Stomach (tissue), 9 donors: ENCODE measurements around the gene NAV2. TPM values are rescaled to one million over a fixed set of nuclear protein-coding genes. Genes with fewer than 3 reads are reported as not detected.

ENCODE experiments used
- DNase-seq, 2 donors: peaks; one replicate each; pipeline versions ENCODE4 v3.0.0 to v3.0.0-alpha.2; 2013 to 2019
- H3K27ac ChIP-seq, 5 donors: fragments of 200-600 bp in 4 of 5; sonication (generic) in 4 of 5; one replicate each; pipeline ENCODE4 v1.5.1; 2013 to 2019; ENCODE audit warnings: mild to moderate bottlenecking in 1 of 5, moderate library complexity in 1 of 5
- H3K27me3 ChIP-seq, 3 donors: fragments of 200-600 bp; sonication (generic); one replicate each; pipeline ENCODE4 v1.5.1; 2017 to 2019; ENCODE audit warnings: mixed run types in 1 of 3
- H3K36me3 ChIP-seq, 4 donors: fragments of 200-600 bp; sonication (generic); 1 replicate in 3 of 4; 2 replicates in 1 of 4; pipeline ENCODE4 v1.5.1; 2016 to 2019
- H3K4me1 ChIP-seq, 4 donors: fragments of 200-600 bp; sonication (generic); one replicate each; pipeline ENCODE4 v1.5.1; 2016 to 2019
- H3K4me3 ChIP-seq, 4 donors: fragments of 200-600 bp; sonication (generic) in 3 of 4; one replicate each; pipeline ENCODE4 v1.5.1; 2016 to 2019; ENCODE audit warnings: mild to moderate bottlenecking in 1 of 4
- H3K9me3 ChIP-seq, 4 donors: fragments of 200-600 bp; sonication (generic); one replicate each; pipeline ENCODE4 v1.5.1; 2016 to 2019
- EP300 ChIP-seq: sonication (generic); formaldehyde crosslinking; IDR thresholded peaks from one replicate; pipeline ENCODE4 v1.6.1; 2017; ENCODE audit warnings: antibody characterized with exemption
- POLR2A ChIP-seq, 4 donors: fragments of 450-650 bp; IDR thresholded peaks; one replicate each; pipeline ENCODE4 v1.6.1; 2016; ENCODE audit warnings: antibody characterized with exemption in 4 of 4, control low read depth in 2 of 4, mild to moderate bottlenecking in 1 of 4, moderate library complexity in 1 of 4
- POLR2AphosphoS5 ChIP-seq, 3 donors: sonication (generic); formaldehyde crosslinking; IDR thresholded peaks; one replicate each; pipeline ENCODE4 v1.6.1; 2016; ENCODE audit warnings: antibody characterized with exemption in 3 of 3
- WGBS, 5 donors: extraction: QIAGEN DNeasy Blood & Tissue Kit in 3 of 5; methylation state at CpG; one replicate each; pipeline versions ENCODE4 v1.1.5 to v1.1.7; 2013 to 2018; 5-methylcytosine and 5-hydroxymethylcytosine counted together
- intact Hi-C: fragments of 100-400 bp; cut with DNase I; formaldehyde crosslinking; loops from one replicate; pipeline ENCODE4 v1.15.1; 2023; ENCODE audit warnings: low total_unique reads
- polyA plus RNA-seq, 3 donors: library from polyadenylated mRNA; stranded (reverse); fragments of 200-250 nt; gene quantifications; one replicate each; pipeline ENCODE4 v1.2.3, GENCODE V29; 2013
- total RNA-seq, 5 donors: library from RNA; depleted of rRNA; stranded (reverse); fragments of >200 nt; gene quantifications; one replicate each; pipeline versions ENCODE4 v1.1.0 to v1.2.3, GENCODE V29; 2014 to 2016
- TF ChIP-seq, protein P1 (sequence below), 7 experiments: fragments of 450-650 bp in 4 of 7; fragments of 200-600 bp in 3 of 7; sonication (generic) in 3 of 7; IDR thresholded peaks; one replicate each; pipeline ENCODE4 v1.5.1; 2016 to 2019; ENCODE audit warnings: antibody characterized with exemption in 7 of 7, control low read depth in 2 of 7, mild to moderate bottlenecking in 1 of 7
- donor health status: healthy with polysubstance abuse.
- donor health status: Bipolar disorder and iron deficiency.
- donor health status: healthy.

The NAV2 gene
- total and polyA plus RNA-seq, 8 donors: 1.8 to 92.4 (median 7.9) TPM

DNA sequence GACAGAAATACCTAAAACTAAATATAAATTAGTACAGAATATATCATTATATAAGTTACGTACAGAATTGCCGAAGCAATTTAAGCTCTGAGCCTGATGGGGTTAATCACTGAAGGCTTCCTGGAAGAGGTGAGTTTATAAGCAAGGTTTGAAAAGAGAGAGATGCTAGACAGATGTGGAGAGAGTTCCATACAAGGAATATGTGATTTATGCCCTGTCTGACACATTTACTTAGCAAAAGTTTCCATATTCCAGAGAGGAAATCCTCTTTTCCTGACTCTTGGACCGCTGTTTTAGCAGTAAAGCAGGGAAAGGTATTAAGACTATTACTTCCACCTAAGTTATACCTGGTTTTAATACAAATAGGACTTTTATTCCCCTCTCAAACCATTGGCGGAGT lies 382.6 kb downstream of the NAV2 start:
- Histone ChIP-seq H3K27ac (no peak overlapping the region), H3K27me3 (no peaks in the 10 kb centered on the region), H3K9me3 (no peaks in the 10 kb centered on the region), H3K4me3 (no peak overlapping the region), H3K36me3 (peaks cover 38 to 81% (median 68%) of the 10 kb centered on the region in 4 donors), H3K4me1 (peaks cover 3 to 27% (median 15%) of the 10 kb centered on the region in 4 donors)
- DNase-seq: no peak
- 90 to 96% (median 93%) methylated on average over 4 of the region's 4 CpGs for WGBS, 5 donors
- TF ChIP-seq POLR2AphosphoS5 (IDR thresholded peaks at IDR 0.05) (no peak), EP300 (no peak), POLR2A (IDR thresholded peaks at IDR 0.05) (no peak)
- TF ChIP-seq, protein P1, sequence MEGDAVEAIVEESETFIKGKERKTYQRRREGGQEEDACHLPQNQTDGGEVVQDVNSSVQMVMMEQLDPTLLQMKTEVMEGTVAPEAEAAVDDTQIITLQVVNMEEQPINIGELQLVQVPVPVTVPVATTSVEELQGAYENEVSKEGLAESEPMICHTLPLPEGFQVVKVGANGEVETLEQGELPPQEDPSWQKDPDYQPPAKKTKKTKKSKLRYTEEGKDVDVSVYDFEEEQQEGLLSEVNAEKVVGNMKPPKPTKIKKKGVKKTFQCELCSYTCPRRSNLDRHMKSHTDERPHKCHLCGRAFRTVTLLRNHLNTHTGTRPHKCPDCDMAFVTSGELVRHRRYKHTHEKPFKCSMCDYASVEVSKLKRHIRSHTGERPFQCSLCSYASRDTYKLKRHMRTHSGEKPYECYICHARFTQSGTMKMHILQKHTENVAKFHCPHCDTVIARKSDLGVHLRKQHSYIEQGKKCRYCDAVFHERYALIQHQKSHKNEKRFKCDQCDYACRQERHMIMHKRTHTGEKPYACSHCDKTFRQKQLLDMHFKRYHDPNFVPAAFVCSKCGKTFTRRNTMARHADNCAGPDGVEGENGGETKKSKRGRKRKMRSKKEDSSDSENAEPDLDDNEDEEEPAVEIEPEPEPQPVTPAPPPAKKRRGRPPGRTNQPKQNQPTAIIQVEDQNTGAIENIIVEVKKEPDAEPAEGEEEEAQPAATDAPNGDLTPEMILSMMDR (IDR thresholded peaks at IDR 0.05): no peak
- intact Hi-C loops: no loop called here

DNA sequence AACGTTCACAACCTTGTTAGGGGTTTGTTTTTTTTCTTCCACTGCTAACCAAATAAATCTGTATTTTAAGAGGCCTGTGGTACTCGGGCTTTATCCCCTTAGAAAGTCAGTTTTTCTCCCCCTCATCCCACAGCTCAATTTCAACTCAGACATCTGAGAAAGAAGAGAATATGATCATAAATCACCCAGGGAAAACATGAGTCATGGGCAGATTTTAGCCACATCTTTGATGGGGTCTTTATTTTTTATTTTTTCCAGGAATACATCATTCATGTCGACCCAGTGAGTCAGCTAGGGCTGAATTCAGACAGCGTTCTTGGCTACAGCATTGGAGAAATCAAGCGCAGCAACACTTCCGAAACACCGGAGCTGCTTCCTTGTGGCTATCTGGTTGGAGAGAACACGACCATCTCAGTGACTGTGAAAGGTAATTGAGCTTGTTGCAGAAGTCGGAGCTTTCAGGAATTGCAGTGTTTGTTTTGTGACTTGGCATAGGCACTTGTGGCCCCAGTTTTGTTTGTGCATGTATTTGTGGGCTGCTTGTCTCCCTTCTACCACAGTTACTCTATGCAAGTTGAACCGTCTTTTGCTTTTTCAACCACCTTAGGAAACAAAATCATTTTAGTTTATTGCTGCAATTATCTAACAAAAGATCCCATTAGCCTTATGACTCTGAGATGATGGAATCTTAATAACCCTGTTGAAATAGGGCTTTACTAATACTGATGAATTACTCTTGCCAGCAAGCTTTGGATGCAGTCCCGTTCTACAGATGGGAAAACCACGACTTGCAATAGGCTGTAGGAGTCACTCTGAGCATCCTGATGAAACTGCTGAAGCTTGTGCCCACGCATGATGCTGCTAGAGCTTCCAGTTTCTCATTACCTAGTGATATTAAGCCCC lies 384.9 kb downstream of the NAV2 start:
- TF ChIP-seq POLR2A (IDR thresholded peaks at IDR 0.05) (no peak), EP300 (no peak), POLR2AphosphoS5 (IDR thresholded peaks at IDR 0.05) (peak in 1 of 3 donors; percentile 27)
- TF ChIP-seq, protein P1 (IDR thresholded peaks at IDR 0.05): no peak
- no peak overlapping the region for H3K4me3 ChIP-seq
- peaks cover 38 to 83% (median 72%) of the 10 kb centered on the region in 4 donors for H3K36me3 ChIP-seq
- WGBS, 5 donors: 42 to 57% (median 54%) methylated on average over 13 of the region's 13 CpGs
- H3K9me3 ChIP-seq: no peaks in the 10 kb centered on the region
- intact Hi-C loops: no loop called here
- DNase-seq: no peak
- H3K27me3 ChIP-seq: no peaks in the 10 kb centered on the region
- peaks cover 3 to 17% (median 11%) of the 10 kb centered on the region in 4 donors for H3K4me1 ChIP-seq
- H3K27ac ChIP-seq: peak overlapping the region in 4 of 5 donors; percentile 8 to 60 (median 36)

DNA sequence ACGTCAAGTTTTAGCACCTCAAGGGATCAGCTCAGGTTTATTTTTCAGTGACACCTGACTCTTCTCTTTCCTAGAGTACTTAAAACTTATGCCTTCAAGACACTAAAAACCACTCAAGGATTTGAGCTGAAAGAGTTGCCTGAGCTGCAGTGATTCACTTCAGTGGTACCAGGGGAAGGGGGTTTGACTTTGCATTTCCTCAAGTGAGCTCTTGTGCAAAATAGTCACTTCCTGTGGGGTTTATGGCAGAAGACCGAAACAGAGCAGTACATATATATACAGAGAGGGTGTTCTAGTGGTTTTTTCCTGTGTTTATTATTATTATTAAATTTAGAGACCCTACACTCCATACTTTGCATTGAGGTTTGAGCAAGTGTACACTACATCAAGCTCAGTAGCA lies 386.9 kb downstream of the NAV2 start:
- Histone ChIP-seq H3K4me1 (peaks cover 3 to 17% (median 11%) of the 10 kb centered on the region in 4 donors), H3K27me3 (no peaks in the 10 kb centered on the region), H3K27ac (no peak overlapping the region), H3K9me3 (no peaks in the 10 kb centered on the region), H3K36me3 (peaks cover 44 to 85% (median 75%) of the 10 kb centered on the region in 4 donors), H3K4me3 (no peak overlapping the region)
- no peak for TF ChIP-seq POLR2A (IDR thresholded peaks at IDR 0.05)
- TF ChIP-seq, protein P1 (IDR thresholded peaks at IDR 0.05): no peak
- intact Hi-C loops: no loop called here
- no peak for DNase-seq
- WGBS, 5 donors: 69 to 88% (median 86%) methylated on average over 2 of the region's 2 CpGs

DNA sequence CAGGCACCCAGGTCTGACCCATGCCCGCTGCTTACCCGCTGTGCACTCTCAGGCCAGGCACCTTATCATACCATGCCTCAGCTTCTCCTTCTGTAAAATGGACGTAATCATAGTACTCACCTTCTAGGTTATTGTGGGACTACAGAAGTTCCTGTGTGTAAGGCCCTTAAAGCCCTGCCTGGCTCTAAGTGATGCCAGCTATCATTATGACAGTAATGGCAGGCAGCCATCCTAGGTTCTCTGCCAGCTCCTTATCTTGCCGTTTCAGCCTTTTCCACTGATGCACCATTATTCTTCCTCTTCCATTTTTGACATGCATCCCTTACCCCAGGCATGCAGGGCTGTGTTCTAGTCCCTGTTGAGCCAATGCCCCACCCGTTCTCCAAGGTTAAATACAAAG lies 389.8 kb downstream of the NAV2 start:
- WGBS, 5 donors: 77 to 85% (median 80%) methylated on average over 5 of the region's 5 CpGs
- DNase-seq: no peak
- Histone ChIP-seq H3K27ac (no peak overlapping the region), H3K9me3 (no peaks in the 10 kb centered on the region), H3K4me3 (no peak overlapping the region), H3K27me3 (no peaks in the 10 kb centered on the region), H3K4me1 (peaks cover 1 to 8% (median 4%) of the 10 kb centered on the region in 4 donors), H3K36me3 (peaks cover 47 to 90% (median 80%) of the 10 kb centered on the region in 4 donors)
- intact Hi-C loops: no loop called here
- TF ChIP-seq POLR2A (IDR thresholded peaks at IDR 0.05): no peak
- TF ChIP-seq, protein P1 (IDR thresholded peaks at IDR 0.05): no peak
- TF ChIP-seq POLR2AphosphoS5 (IDR thresholded peaks at IDR 0.05): no peak
- no peak for TF ChIP-seq EP300
